Spleen (tissue), 11 donors: Measurements from ENCODE around the gene ZSCAN5B. TPM values are rescaled to one million over a fixed set of nuclear protein-coding genes. Genes with fewer than 3 reads are reported as not detected.

Experiments
- DNase-seq: peaks from one replicate; pipeline ENCODE4 v3.0.0-alpha.2; 2020
- H3K27ac ChIP-seq, 8 donors: fragments of 200-600 bp; sonication (generic) in 7 of 8; 1 replicate in 4 of 8; 2 replicates in 4 of 8; pipeline versions ENCODE4 v1.5.0 to v1.8.0; 2016 to 2021; ENCODE audit warnings: inconsistent platforms in 4 of 8, mild to moderate bottlenecking in 4 of 8, moderate library complexity in 1 of 8
- H3K27me3 ChIP-seq, 7 donors: fragments of 200-600 bp; sonication (generic) in 6 of 7; replicated peaks in 1 of 7; 1 replicate in 4 of 7; 2 replicates in 3 of 7; pipeline versions ENCODE4 v1.5.0 to v1.8.0; 2016 to 2021; ENCODE audit warnings: inconsistent platforms in 3 of 7, mild to moderate bottlenecking in 1 of 7
- H3K36me3 ChIP-seq, 6 donors: fragments of 200-600 bp; sonication (generic) in 5 of 6; 1 replicate in 4 of 6; 2 replicates in 2 of 6; pipeline versions ENCODE4 v1.5.0 to v1.8.0; 2016 to 2021; ENCODE audit warnings: inconsistent platforms in 2 of 6
- H3K4me1 ChIP-seq, 6 donors: fragments of 200-600 bp; sonication (generic) in 5 of 6; 1 replicate in 3 of 6; 2 replicates in 3 of 6; pipeline versions ENCODE4 v1.5.0 to v1.8.0; 2016 to 2021; ENCODE audit warnings: inconsistent platforms in 3 of 6
- H3K4me3 ChIP-seq, 8 donors: fragments of 200-600 bp; sonication (generic) in 7 of 8; 1 replicate in 4 of 8; 2 replicates in 4 of 8; pipeline versions ENCODE4 v1.5.0 to v1.8.0; 2016 to 2021; ENCODE audit warnings: inconsistent platforms in 4 of 8, mild to moderate bottlenecking in 4 of 8, moderate library complexity in 2 of 8
- H3K9me3 ChIP-seq, 8 donors: fragments of 200-600 bp; sonication (generic) in 7 of 8; 1 replicate in 4 of 8; 2 replicates in 4 of 8; pipeline versions ENCODE4 v1.5.0 to v1.8.0; 2016 to 2021; ENCODE audit warnings: inconsistent platforms in 4 of 8
- POLR2A ChIP-seq, 3 donors: fragments of 450-650 bp; IDR thresholded peaks; one replicate each; pipeline ENCODE4 v1.5.1; 2017; ENCODE audit warnings: antibody characterized with exemption in 3 of 3, mild to moderate bottlenecking in 1 of 3
- POLR2AphosphoS5 ChIP-seq, 3 donors: sonication (generic); formaldehyde crosslinking; IDR thresholded peaks; one replicate each; pipeline ENCODE4 v1.5.1; 2017; ENCODE audit warnings: antibody characterized with exemption in 3 of 3
- WGBS, 5 donors: extraction: QIAGEN DNeasy Blood & Tissue Kit in 3 of 5; methylation state at CpG; one replicate each; pipeline versions ENCODE4 v1.1.5 to v1.1.7; 2013 to 2018; 5-methylcytosine and 5-hydroxymethylcytosine counted together
- intact Hi-C: fragments of 100-400 bp; cut with DNase I; formaldehyde crosslinking; loops from one replicate; pipeline ENCODE4 v1.15.0; 2023; ENCODE audit warnings: low total_unique reads
- polyA plus RNA-seq, 3 donors: library from polyadenylated mRNA; stranded (reverse); fragments of 200-250 nt; gene quantifications; one replicate each; pipeline ENCODE4 v1.2.1, GENCODE V29; 2013
- total RNA-seq, 7 donors: library from RNA; depleted of rRNA in 3 of 7; stranded (reverse); fragments of >200 nt in 3 of 7; fragmentation: NEBNext Ultra II Directional in 4 of 7; extraction: Animal tissue kit (Norgen Biotek cat#: 25700) in 4 of 7; gene quantifications; one replicate each; pipeline versions ENCODE4 v1.1.0 to v1.2.1, GENCODE V29; 2016 to 2021
- TF ChIP-seq, protein P1 (sequence below), 11 experiments: fragments of 200-600 bp in 7 of 11; fragments of 450-650 bp in 4 of 11; sonication (generic) in 4 of 11; IDR thresholded peaks in 8 of 11; conservative IDR thresholded peaks in 3 of 11; 1 replicate in 7 of 11; 2 replicates in 4 of 11; pipeline versions ENCODE4 v1.4.0 to v1.8.0; 2016 to 2021; ENCODE audit warnings: antibody characterized with exemption in 11 of 11, inconsistent platforms in 4 of 11, mild to moderate bottlenecking in 1 of 11
- donor health status: healthy with polysubstance abuse.
- donor health status: DM: no; HTN: no; CAD: no; lungs with moderate emphysema.
- donor health status: DM: no; HTN: no; CAD: no.
- donor health status: Bipolar disorder and iron deficiency.
- donor health status: healthy.
- donor health status: DM: no; HTN: no; CAD: no.
- donor health status: DM: yes; HTN: yes; CAD: no.

The ZSCAN5B gene
- total and polyA plus RNA-seq, 10 donors = 0.03 to 0.11 TPM; not detected in 8

DNA sequence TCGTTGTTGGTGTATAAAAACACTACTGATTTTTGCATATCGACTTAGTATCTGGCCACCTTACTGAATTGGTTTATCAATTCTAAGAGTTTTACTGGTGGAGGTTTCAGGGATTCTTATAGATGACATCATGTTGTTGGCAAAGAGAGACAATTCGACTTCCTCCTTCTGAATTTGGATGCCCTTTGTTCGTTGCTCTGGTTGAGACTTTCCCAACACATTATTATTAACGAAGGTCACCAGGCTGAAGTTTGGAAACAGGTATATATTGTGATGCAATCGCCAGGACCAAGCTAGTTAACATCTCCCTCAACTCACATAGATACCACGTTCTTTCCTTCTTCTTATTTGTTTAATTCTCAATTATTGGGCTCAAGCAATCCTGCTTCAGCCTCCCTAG is 2.1 kb upstream of the ZSCAN5B start:
- intact Hi-C loops = no loop called here
- no peaks in the 10 kb centered on the region for H3K36me3 ChIP-seq
- no peaks in the 10 kb centered on the region for H3K9me3 ChIP-seq
- no peak for TF ChIP-seq POLR2A (IDR thresholded peaks at IDR 0.05)
- TF ChIP-seq POLR2AphosphoS5 (IDR thresholded peaks at IDR 0.05) = no peak
- TF ChIP-seq, protein P1, sequence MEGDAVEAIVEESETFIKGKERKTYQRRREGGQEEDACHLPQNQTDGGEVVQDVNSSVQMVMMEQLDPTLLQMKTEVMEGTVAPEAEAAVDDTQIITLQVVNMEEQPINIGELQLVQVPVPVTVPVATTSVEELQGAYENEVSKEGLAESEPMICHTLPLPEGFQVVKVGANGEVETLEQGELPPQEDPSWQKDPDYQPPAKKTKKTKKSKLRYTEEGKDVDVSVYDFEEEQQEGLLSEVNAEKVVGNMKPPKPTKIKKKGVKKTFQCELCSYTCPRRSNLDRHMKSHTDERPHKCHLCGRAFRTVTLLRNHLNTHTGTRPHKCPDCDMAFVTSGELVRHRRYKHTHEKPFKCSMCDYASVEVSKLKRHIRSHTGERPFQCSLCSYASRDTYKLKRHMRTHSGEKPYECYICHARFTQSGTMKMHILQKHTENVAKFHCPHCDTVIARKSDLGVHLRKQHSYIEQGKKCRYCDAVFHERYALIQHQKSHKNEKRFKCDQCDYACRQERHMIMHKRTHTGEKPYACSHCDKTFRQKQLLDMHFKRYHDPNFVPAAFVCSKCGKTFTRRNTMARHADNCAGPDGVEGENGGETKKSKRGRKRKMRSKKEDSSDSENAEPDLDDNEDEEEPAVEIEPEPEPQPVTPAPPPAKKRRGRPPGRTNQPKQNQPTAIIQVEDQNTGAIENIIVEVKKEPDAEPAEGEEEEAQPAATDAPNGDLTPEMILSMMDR (IDR thresholded peaks at IDR 0.05 in 8 of 11, conservative IDR thresholded peaks at IDR 0.05 in 3 of 11) = no peak
- H3K4me1 ChIP-seq = no peaks in the 10 kb centered on the region
- no peak overlapping the region for H3K4me3 ChIP-seq
- no peaks in the 10 kb centered on the region for H3K27me3 ChIP-seq
- 54 to 78% (median 67%) methylated on average over 7 of the region's 7 CpGs for WGBS, 5 donors
- H3K27ac ChIP-seq = no peak overlapping the region
- DNase-seq = no peak

DNA sequence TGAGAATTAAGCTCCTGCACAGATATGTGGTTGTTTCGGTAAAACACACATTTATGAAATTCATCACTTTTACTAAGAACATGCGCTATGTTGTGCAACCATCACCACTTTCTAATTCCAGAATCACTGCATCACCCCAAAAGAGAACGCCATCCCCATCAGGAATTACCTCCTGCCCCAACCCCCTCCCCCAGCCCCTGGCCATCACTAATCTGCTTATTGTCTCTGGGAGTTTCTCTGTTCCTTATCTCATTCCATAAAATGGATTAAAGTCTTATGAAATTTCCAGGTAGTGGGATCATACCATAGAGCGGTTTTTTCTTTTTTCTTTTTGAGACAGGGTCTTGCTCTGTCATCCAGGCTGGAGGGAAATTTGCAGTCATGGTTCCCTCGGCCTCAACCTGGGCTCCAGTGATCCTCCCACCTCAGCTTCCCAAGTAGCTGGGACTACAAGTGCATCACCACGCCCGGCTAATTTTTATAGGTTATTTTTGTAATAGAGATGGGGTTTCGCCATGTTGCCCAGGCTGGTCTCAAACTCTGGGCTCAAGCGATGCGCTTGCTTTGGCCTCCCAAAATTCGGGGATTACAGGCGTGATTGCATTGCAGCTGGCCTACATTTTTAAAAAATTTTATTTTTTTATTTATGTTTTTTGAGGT is 3.5 kb downstream of the ZSCAN5B start:
- 83 to 94% (median 89%) methylated on average over 12 of the region's 12 CpGs for WGBS, 5 donors
- no peak overlapping the region for H3K27ac ChIP-seq
- no peaks in the 10 kb centered on the region for H3K27me3 ChIP-seq
- no peak for TF ChIP-seq POLR2A (IDR thresholded peaks at IDR 0.05)
- TF ChIP-seq, protein P1 (IDR thresholded peaks at IDR 0.05 in 8 of 11, conservative IDR thresholded peaks at IDR 0.05 in 3 of 11) = no peak
- TF ChIP-seq POLR2AphosphoS5 (IDR thresholded peaks at IDR 0.05) = no peak
- intact Hi-C loops = no loop called here
- H3K36me3 ChIP-seq = no peaks in the 10 kb centered on the region
- H3K4me1 ChIP-seq = no peaks in the 10 kb centered on the region
- DNase-seq = no peak
- H3K4me3 ChIP-seq = no peak overlapping the region
- H3K9me3 ChIP-seq = no peaks in the 10 kb centered on the region

DNA sequence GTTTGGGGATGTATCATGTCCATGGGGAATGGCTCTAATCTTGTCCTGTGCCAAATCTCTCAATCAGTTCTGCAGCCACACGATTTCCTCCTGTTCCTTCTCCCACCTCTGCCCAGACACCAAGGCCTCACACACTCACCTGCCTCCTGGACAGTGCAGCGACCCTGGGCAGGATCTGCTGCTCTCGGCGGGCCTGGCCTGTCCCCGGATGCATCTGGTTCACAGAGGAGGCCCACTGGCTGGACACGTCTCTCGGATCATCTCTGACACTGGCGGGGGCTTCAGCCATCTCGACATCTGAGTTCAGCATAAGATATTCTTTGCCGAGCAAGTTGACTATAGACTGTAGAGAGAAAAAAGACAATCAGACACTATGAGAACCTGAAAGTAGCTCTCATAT is 5.9 kb downstream of the ZSCAN5B start:
- DNase-seq = no peak
- Histone ChIP-seq H3K9me3 (no peaks in the 10 kb centered on the region), H3K27me3 (peaks cover 0 to 1% (median 0%) of the 10 kb centered on the region in 7 donors), H3K27ac (no peak overlapping the region), H3K36me3 (no peaks in the 10 kb centered on the region), H3K4me1 (no peaks in the 10 kb centered on the region), H3K4me3 (no peak overlapping the region)
- 78 to 91% (median 81%) methylated on average over 10 of the region's 10 CpGs for WGBS, 5 donors
- intact Hi-C loops = no loop called here
- TF ChIP-seq POLR2AphosphoS5 (IDR thresholded peaks at IDR 0.05) = no peak
- TF ChIP-seq POLR2A (IDR thresholded peaks at IDR 0.05) = no peak
- TF ChIP-seq, protein P1 (IDR thresholded peaks at IDR 0.05 in 8 of 11, conservative IDR thresholded peaks at IDR 0.05 in 3 of 11) = no peak

DNA sequence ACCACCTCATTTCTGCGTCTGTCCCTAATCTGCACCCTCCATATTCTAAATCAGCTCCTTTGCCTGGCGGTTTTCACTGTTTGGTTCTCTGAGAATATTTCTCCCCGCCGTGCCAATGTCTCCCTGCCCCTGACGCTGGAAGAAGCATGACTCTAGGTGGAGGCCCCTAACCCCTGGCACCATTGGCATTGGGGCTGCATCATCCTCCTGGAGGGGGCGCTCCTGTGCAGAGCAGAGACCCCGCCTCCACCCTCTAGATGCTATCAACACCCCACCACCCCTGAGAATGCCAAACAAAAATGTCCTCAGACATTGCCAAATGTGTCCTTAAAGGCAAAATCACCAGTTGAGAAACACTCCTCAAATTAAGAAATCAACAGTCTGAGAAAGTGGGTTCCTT is 6.5 kb downstream of the ZSCAN5B start:
- no peak for DNase-seq
- Histone ChIP-seq H3K4me1 (no peaks in the 10 kb centered on the region), H3K9me3 (no peaks in the 10 kb centered on the region), H3K27me3 (peaks cover 0 to 7% (median 0%) of the 10 kb centered on the region in 7 donors), H3K27ac (no peak overlapping the region), H3K36me3 (no peaks in the 10 kb centered on the region), H3K4me3 (no peak overlapping the region)
- WGBS, 5 donors = 79 to 81% (median 80%) methylated on average over 7 of the region's 7 CpGs
- intact Hi-C loops = no loop called here
- TF ChIP-seq POLR2AphosphoS5 (IDR thresholded peaks at IDR 0.05) = no peak
- TF ChIP-seq, protein P1 (IDR thresholded peaks at IDR 0.05 in 8 of 11, conservative IDR thresholded peaks at IDR 0.05 in 3 of 11) = no peak
- TF ChIP-seq POLR2A (IDR thresholded peaks at IDR 0.05) = no peak
